KG1 (cell line): ENCODE data around the gene PCDHA3.
"Not testable (repeated sequence)": the region's sequence is repeated elsewhere in the genome, so short reads cannot be mapped to it uniquely, and the experiment has no call there.

Source experiments
- DNase-seq: peaks from one replicate; lab custom pipeline; 2025; lab: John Stamatoyannopoulos, UW

The PCDHA3 gene

DNA sequence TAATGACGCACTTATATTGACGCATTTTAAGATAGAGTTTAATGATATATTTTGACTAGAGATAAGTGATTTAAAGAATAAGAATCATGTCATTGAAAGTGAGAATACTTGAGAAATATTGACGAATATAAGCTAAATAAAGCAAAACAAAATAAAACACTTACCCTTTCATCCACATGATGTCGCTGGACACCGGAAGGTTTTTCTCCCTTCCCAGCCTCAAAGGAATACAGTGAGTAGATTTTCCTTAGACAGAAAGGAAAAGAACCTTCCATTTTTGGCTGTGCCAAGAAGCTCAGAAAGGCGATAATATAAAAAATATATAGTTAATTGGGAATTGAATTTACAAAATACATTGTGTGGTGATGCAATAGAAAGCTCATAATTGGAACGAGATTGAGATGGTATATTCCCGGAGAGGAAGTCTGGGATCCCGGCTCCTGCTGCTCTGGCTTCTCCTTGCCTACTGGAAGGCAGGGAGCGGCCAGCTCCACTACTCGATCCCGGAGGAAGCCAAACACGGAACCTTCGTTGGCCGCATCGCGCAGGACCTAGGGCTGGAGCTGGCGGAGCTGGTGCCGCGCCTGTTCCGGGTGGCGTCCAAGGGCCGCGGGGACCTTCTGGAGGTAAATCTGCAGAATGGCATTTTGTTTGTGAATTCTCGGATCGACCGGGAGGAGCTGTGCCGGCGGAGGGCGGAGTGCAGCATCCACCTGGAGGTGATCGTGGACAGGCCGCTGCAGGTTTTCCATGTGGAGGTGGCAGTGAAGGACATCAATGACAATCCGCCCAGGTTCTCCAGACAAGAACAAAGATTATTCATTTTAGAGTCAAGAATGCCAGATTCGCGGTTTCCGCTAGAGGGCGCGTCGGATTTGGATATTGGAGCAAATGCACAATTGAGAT, 20.8 kb downstream of the PCDHA3 start, which contains the start of gene PCDHA5:
PCDHA5 (plus strand) TSS at position 239 of the 906 bp plus-strand sequence.
- DNase-seq = no peak

DNA sequence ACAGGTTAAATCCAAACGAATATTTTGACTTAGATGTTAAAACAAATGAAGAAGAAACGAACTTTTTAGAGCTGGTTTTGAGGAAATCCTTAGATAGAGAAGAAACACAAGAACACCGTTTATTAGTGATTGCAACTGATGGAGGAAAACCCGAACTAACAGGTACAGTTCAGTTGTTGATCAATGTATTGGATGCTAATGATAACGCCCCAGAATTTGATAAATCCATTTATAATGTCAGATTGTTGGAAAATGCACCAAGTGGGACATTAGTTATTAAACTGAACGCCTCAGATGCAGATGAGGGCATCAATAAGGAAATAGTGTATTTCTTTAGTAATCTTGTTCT, 21.4 kb downstream of the PCDHA3 start:
- no peak for DNase-seq

DNA sequence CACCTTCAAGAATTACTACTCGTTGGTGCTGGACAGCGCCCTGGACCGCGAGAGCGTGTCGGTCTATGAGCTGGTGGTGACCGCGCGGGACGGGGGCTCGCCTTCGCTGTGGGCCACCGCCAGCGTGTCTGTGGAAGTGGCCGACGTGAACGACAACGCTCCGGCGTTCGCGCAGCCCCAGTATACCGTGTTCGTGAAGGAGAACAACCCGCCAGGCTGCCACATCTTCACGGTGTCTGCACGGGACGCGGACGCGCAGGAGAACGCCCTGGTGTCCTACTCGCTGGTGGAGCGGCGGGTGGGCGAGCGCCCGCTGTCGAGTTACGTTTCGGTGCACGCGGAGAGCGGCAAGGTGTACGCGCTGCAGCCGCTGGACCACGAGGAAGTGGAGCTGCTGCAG, 22.1 kb downstream of the PCDHA3 start:
- DNase-seq = not testable (repeated sequence)

DNA sequence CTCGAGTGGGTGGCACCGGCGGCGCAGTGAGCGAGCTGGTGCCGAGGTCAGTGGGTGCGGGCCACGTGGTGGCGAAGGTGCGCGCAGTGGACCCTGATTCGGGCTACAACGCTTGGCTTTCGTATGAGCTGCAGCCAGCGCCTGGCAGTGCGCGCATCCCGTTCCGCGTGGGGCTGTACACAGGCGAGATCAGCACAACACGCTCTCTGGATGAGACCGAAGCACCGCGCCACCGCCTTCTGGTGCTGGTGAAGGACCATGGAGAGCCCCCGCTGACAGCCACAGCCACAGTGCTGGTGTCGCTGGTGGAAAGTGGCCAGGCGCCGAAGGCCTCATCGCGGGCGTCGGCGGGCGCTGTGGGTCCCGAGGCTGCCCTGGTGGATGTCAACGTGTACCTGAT, 22.6 kb downstream of the PCDHA3 start:
- DNase-seq = no peak

DNA sequence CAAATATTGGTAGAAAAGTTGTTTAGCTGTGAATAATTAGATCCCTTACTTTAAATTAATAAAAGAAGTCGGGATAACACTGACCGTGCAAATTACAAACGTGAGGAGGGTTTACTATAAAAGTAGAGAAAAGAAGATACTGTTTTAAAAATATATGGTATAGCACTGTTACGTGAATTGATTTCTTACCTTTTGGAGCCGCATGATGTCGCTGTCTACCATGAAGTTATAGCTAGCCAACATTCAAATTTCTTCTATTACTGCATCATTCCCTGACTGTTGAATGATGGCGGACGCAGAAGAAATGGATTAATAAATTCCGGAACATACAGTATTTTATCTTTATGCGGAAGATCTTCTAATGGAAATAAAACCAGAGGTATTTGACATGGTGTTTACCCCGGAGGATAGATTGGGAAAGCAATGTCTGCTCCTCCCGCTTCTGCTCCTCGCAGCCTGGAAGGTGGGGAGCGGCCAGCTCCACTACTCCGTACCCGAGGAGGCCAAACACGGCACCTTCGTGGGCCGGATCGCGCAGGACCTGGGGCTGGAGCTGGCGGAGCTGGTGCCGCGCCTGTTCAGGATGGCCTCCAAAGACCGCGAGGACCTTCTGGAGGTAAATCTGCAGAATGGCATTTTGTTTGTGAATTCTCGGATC, 27.0 kb downstream of the PCDHA3 start, which contains the start of gene PCDHA6:
PCDHA6 (plus strand) TSS at position 257 of the 658 bp plus-strand sequence; CDS start at position 389, 132 bp downstream.
- no peak for DNase-seq

DNA sequence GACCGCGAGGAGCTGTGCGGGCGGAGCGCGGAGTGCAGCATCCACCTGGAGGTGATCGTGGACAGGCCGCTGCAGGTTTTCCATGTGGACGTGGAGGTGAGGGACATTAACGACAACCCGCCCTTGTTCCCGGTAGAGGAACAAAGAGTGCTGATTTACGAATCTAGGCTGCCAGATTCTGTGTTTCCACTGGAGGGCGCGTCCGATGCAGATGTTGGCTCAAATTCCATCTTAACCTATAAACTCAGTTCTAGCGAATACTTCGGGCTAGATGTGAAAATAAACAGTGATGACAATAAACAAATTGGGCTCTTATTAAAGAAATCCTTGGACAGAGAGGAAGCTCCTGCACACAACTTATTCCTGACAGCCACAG, 27.5 kb downstream of the PCDHA3 start:
- no peak for DNase-seq

DNA sequence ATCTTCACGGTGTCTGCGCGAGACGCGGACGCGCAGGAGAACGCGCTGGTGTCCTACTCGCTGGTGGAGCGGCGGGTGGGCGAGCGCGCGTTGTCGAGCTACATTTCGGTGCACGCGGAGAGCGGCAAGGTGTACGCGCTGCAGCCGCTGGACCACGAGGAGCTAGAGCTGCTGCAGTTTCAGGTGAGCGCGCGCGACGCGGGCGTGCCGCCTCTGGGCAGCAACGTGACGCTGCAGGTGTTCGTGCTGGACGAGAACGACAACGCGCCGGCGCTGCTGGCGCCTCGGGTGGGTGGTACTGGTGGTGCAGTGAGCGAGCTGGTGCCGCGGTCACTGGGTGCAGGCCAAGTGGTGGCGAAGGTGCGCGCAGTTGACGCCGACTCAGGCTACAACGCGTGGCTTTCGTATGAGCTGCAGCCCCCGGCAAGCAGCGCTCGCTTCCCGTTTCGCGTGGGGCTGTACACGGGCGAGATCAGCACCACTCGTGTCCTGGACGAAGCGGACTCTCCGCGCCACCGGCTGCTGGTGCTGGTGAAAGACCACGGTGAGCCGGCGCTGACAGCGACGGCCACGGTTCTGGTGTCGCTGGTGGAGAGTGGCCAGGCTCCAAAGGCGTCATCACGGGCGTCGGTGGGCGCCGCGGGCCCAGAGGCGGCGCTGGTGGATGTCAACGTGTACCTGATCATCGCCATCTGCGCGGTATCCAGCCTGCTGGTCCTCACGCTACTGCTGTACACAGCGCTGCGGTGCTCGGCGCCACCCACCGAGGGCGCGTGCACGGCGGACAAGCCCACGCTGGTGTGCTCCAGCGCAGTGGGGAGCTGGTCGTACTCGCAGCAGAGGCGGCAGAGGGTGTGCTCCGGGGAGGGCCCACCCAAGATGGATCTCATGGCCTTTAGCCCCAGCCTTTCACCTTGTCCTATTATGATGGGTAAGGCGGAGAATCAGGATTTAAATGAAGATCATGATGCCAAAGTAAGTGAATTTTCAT, 28.9 kb downstream of the PCDHA3 start:
- not testable (repeated sequence) for DNase-seq

DNA sequence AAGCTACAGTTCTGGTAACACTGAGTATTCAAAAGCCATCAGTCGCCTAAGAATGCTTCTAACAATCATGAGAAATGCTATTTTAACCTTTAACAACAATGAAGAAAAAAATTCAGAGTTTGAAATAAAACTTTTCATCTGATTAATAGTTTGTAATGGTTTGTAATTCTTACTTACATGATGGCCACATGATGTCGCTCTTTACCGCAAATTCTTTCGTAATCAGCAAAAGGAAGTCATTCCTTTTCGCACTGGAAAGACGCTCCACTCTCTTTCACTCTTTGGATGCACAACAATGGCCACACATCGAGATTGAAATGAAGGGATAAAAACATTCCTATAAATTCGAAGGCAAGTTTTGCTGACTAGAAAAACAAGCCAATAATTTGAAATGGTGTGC, 33.1 kb downstream of the PCDHA3 start, which contains the start of gene PCDHA7:
PCDHA7 (plus strand) TSS at position 277 of the 400 bp plus-strand sequence; CDS start at position 392, 115 bp downstream.
- no peak for DNase-seq

DNA sequence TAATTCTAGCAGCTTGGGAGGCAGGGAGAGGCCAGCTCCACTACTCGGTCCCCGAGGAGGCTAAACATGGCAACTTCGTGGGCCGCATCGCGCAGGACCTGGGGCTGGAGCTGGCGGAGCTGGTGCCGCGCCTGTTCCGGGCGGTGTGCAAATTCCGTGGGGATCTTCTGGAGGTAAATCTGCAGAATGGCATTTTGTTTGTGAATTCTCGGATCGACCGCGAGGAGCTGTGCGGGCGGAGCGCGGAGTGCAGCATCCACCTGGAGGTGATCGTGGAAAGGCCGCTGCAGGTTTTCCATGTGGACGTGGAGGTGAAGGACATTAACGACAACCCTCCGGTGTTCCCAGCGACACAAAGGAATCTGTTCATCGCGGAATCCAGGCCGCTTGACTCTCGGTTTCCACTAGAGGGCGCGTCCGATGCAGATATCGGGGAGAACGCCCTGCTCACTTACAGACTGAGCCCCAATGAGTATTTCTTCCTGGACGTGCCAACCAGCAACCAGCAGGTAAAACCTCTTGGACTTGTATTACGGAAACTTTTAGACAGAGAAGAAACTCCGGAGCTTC, 33.7 kb downstream of the PCDHA3 start:
- DNase-seq = not testable (repeated sequence)

DNA sequence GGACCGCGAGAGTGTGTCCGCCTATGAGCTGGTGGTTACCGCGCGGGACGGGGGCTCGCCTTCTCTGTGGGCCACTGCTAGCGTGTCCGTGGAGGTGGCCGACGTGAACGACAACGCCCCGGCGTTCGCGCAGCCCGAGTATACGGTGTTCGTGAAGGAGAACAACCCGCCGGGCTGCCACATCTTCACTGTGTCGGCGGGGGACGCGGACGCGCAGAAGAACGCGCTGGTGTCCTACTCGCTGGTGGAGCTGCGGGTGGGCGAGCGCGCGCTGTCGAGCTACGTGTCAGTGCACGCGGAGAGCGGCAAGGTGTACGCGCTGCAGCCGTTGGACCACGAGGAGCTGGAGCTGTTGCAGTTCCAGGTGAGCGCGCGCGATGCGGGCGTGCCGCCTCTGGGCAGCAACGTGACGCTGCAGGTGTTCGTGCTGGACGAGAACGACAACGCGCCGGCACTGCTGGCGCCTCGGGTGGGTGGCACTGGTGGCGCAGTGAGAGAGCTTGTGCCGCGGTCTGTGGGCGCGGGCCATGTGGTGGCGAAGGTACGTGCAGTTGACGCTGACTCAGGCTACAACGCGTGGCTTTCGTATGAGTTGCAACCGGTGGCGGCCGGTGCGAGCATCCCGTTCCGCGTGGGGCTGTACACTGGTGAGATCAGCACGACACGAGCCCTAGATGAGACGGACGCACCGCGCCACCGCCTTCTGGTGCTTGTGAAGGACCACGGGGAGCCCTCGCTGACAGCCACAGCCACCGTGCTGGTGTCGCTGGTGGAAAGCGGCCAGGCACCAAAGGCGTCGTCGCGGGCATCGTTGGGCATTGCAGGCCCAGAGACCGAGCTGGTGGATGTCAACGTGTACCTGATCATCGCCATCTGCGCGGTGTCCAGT, 35.0 kb downstream of the PCDHA3 start:
- DNase-seq = no peak

DNA sequence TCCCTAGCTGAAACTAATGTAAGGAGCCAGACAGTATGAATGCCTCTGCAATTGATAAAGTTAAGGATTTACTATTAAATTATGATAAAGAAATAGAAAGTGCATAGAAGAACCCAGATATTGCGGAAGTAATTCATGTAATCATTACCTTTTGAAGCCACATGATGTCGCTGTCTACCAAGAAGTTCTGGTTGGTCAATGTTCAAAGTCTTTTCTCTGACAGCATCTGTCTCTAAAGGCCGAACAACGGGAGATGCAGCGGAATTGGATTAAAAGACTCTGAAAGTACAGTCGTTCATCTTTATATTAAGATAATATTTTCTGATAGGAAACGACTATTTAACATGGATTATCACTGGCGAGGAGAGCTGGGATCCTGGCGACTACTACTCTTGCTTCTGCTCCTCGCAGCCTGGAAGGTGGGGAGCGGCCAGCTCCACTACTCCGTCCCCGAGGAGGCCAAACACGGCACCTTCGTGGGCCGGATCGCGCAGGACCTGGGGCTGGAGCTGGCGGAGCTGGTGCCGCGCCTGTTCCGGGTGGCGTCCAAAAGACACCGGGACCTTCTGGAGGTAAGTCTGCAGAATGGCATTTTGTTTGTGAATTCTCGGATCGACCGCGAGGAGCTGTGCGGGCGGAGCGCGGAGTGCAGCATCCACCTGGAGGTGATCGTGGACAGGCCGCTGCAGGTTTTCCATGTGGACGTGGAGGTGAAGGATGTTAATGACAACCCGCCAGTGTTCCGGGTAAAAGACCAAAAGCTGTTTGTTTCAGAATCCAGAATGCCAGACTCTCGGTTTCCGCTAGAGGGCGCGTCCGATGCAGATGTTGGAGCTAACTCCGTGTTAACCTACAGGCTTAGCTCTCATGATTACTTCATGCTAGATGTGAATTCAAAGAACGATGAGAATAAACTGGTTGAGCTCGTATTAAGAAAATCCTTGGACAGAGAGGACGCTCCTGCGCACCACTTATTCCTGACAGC, 40.4 kb downstream of the PCDHA3 start, which contains the start of gene PCDHA8:
PCDHA8 (plus strand) TSS at position 210 of the 985 bp plus-strand sequence; CDS start at position 345, 135 bp downstream.
- DNase-seq = no peak

DNA sequence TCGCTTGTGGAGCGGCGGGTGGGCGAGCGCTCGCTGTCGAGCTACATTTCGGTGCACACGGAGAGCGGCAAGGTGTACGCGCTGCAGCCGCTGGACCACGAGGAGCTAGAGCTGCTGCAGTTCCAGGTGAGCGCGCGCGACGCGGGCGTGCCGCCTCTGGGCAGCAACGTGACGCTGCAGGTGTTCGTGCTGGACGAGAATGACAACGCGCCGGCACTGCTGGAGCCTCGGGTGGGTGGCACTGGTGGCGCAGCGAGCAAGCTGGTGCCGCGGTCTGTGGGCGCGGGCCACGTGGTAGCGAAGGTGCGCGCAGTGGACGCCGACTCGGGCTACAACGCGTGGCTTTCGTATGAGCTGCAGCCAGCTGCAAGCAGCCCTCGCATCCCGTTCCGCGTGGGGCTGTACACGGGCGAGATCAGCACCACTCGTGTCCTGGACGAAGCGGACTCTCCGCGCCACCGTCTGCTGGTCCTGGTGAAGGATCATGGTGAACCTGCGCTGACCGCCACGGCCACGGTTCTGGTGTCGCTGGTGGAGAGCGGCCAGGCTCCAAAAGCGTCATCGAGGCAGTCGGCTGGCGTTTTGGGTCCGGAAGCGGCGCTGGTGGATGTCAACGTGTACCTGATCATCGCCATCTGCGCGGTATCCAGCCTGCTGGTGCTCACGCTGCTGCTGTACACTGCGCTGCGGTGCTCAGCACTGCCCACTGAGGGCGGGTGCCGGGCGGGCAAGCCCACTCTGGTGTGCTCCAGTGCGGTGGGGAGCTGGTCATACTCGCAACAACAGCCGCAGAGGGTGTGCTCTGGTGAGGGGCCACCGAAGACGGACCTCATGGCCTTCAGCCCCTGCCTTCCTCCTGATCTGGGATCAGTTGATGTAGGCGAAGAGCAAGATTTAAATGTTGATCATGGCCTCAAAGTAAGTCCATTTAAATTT, 42.2 kb downstream of the PCDHA3 start:
- DNase-seq = no peak

DNA sequence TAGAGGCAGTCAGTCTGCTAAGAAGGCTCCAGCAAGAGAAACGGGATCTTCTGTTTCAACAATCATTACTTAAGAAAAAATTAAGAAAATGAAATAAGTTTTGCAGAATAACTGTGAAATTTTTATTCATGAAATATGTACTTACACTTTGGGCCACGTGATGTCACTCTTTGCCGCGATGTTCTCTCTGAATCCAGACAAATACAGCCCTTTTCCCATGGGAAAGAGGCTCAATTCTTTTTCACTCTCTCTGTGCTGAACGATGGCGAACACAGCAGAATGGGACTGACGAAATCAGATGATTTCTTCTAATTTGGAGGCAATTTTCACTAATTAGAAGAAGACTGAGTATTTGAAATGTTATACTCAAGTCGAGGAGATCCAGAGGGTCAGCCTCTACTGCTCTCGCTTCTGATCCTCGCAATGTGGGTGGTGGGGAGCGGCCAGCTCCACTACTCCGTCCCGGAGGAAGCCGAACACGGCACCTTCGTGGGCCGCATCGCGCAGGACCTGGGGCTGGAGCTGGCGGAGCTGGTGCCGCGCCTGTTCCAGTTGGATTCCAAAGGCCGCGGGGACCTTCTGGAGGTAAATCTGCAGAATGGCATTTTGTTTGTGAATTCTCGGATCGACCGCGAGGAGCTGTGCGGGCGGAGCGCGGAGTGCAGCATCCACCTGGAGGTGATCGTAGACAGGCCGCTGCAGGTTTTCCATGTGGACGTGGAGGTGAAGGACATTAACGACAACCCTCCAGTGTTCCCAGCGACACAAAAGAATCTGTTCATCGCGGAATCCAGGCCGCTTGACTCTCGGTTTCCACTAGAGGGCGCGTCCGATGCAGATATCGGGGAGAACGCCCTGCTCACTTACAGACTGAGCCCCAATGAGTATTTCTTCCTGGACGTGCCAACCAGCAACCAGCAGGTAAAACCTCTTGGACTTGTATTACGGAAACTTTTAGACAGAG, 47.6 kb downstream of the PCDHA3 start, which contains the start of gene PCDHA9:
PCDHA9 (plus strand) TSS at position 244 of the 964 bp plus-strand sequence; CDS start at position 358, 114 bp downstream.
- not testable (repeated sequence) for DNase-seq

DNA sequence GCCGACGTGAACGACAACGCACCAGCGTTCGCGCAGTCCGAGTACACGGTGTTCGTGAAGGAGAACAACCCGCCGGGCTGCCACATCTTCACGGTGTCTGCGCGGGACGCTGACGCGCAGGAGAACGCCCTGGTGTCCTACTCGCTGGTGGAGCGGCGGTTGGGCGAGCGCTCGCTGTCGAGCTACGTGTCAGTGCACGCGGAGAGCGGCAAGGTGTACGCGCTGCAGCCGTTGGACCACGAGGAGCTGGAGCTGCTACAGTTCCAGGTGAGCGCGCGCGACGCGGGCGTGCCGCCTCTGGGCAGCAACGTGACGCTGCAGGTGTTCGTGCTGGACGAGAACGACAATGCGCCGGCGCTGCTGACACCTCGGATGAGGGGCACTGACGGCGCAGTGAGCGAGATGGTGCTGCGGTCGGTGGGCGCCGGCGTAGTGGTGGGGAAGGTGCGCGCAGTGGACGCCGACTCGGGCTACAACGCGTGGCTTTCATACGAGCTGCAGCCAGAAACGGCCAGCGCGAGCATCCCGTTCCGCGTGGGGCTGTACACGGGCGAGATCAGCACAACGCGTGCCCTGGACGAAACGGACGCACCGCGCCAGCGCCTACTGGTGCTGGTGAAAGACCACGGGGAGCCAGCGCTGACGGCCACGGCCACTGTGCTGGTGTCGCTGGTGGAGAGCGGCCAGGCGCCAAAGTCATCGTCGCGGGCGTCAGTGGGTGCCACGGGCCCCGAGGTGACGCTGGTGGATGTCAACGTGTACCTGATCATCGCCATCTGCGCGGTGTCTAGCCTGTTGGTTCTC, 49.2 kb downstream of the PCDHA3 start:
- not testable (repeated sequence) for DNase-seq
